K562 (cell line): ENCODE measurements around the gene KLRC3. TPM values are rescaled to one million over a fixed set of nuclear protein-coding genes. Genes with fewer than 3 reads are reported as not detected.

ENCODE experiments used
- ATAC-seq: fragments of 200-7000 bp; cut with Tn5 transposase; 3 replicates; pipeline ENCODE4 v1.9.1; 2020; ENCODE audit warnings: moderate library complexity
- BruUV-seq: library from RNA; stranded (reverse); fragments of 400-500 nt; replicated peaks from 2 replicates; lab custom pipeline; 2021; lab: Mats Ljungman, UMichigan
- CTCF ChIA-PET: fragments of 300-600 bp; formaldehyde crosslinking; extraction: SDS; loops from one replicate; lab custom pipeline; 2021; ENCODE audit warnings: low intra/inter-chr PET ratio; lab: Yijun Ruan, JAX
- POLR2A ChIA-PET: fragments of 300-600, 350-650 bp; sonication (Branson Sonifier 250); formaldehyde crosslinking; extraction: SDS; loops from one replicate; lab custom pipeline; 2021; ENCODE audit warnings: antibody characterized with exemption, inconsistent platforms; lab: Yijun Ruan, JAX
- DNase-seq, 4 experiments: peaks; one replicate each; pipeline versions ENCODE4 v3.0.0 to v3.0.0-alpha.2; 2011 to 2018; ENCODE audit warnings: low spot score in 3 of 4, mixed read lengths in 3 of 4; ENCODE audit errors: extremely low read depth in 1 of 4
- FAIRE-seq: peaks from 2 replicates; lab custom pipeline; 2011; peaks lifted over from hg19 to GRCh38; lab: Jason Lieb, UNC
- H2AFZ ChIP-seq: 2 replicates; pipeline ENCODE4 v1.6.0; 2011; ENCODE audit warnings: low read depth, low read length, control low read depth, inconsistent platforms
- H3K27ac ChIP-seq: fragments of 200-600 bp; 3 replicates; pipeline ENCODE4 v1.8.0; 2011; ENCODE audit warnings: low read depth, mild to moderate bottlenecking, control low read depth, inconsistent platforms, low read length, moderate library complexity, mixed read lengths; ENCODE audit errors: extremely low read depth
- H3K27me3 ChIP-seq, 2 experiments: fragments of 300-600 bp in 1 of 2; 2 replicates in 1 of 2; 3 replicates in 1 of 2; pipeline versions ENCODE4 v1.6.0 to v1.8.0; 2011; ENCODE audit warnings: inconsistent platforms in 2 of 2, low read length in 2 of 2, mild to moderate bottlenecking in 1 of 2, mixed read lengths in 1 of 2, moderate library complexity in 1 of 2; ENCODE audit not compliant: control insufficient read depth in 2 of 2, insufficient read depth in 2 of 2
- H3K36me3 ChIP-seq: fragments of 300-600 bp; 3 replicates; pipeline ENCODE4 v1.8.0; 2011; ENCODE audit warnings: mild to moderate bottlenecking, low read length, inconsistent platforms; ENCODE audit not compliant: control insufficient read depth, insufficient read depth
- H3K4me1 ChIP-seq, 2 experiments: fragments of 200-600 bp in 1 of 2; replicated peaks in 1 of 2; 2 replicates in 1 of 2; 3 replicates in 1 of 2; pipeline versions ENCODE4 v1.5.1 to v1.8.0; 2011; ENCODE audit warnings: inconsistent platforms in 2 of 2, low read length in 2 of 2, mild to moderate bottlenecking in 1 of 2, mixed read lengths in 1 of 2, moderate library complexity in 1 of 2; ENCODE audit not compliant: control insufficient read depth in 2 of 2, insufficient read depth in 2 of 2
- H3K4me2 ChIP-seq: 2 replicates; pipeline ENCODE4 v1.6.1; 2011; ENCODE audit warnings: low read length, control low read depth, inconsistent platforms, mixed read lengths; ENCODE audit not compliant: insufficient read depth
- H3K4me3 ChIP-seq: fragments of 200-600 bp; sonication (generic), shearing (Covaris generic); 2 replicates; pipeline ENCODE4 v1.5.1; 2016; ENCODE audit warnings: control low read depth, inconsistent platforms
- H3K79me2 ChIP-seq: fragments of 200-600 bp; 3 replicates; pipeline ENCODE4 v1.8.0; 2011; ENCODE audit warnings: low read length, inconsistent platforms; ENCODE audit not compliant: control insufficient read depth, insufficient read depth
- H3K9ac ChIP-seq, 2 experiments: 2 replicates each; pipeline versions ENCODE4 v1.6.0 to v1.6.1; 2011; ENCODE audit warnings: low read depth in 2 of 2, low read length in 2 of 2, control low read depth in 1 of 2, inconsistent platforms in 1 of 2, mild to moderate bottlenecking in 1 of 2, mixed read lengths in 1 of 2; ENCODE audit not compliant: insufficient read depth in 1 of 2
- H3K9me1 ChIP-seq: one replicate; pipeline ENCODE4 v1.6.0; 2011; ENCODE audit warnings: inconsistent platforms, mild to moderate bottlenecking, low read length, moderate library complexity; ENCODE audit not compliant: control insufficient read depth, insufficient read depth
- H3K9me3 ChIP-seq: replicated peaks from 2 replicates; pipeline ENCODE4 v1.5.1; 2011; ENCODE audit warnings: low read depth, low read length, inconsistent platforms; ENCODE audit not compliant: control insufficient read depth, insufficient read depth
- H4K20me1 ChIP-seq: replicated peaks from 2 replicates; pipeline ENCODE4 v1.6.1; 2011; ENCODE audit warnings: low read length, inconsistent platforms, mixed read lengths; ENCODE audit not compliant: control insufficient read depth, insufficient read depth
- DMBX1 ChIP-seq: fragments of 250-450 bp; sonication (Bioruptor Pico); IDR thresholded peaks from 2 replicates; pipeline ENCODE4 v1.8.0; 2022; ENCODE audit warnings: inconsistent platforms, mild to moderate bottlenecking, moderate library complexity, borderline replicate concordance
- E4F1 ChIP-seq: fragments of 250-450 bp; sonication (Bioruptor Pico); IDR thresholded peaks from 2 replicates; pipeline ENCODE4 v1.5.0; 2021; ENCODE audit warnings: mild to moderate bottlenecking, borderline replicate concordance
- ETV6 ChIP-seq, 3 experiments: fragments of 150-350 bp in 1 of 3; sonication (generic) in 1 of 3; formaldehyde crosslinking in 1 of 3; IDR thresholded peaks; 2 replicates each; pipeline versions ENCODE4 v1.6.1 to v1.8.0; 2014 to 2022; ENCODE audit warnings: borderline replicate concordance in 2 of 3, low read depth in 2 of 3, antibody characterized with exemption in 1 of 3, low read length in 1 of 3, mild to moderate bottlenecking in 1 of 3, missing genetic modification reagents in 1 of 3
- MEIS2 ChIP-seq: fragments of 450-650 bp; IDR thresholded peaks from 2 replicates; pipeline ENCODE4 v1.6.1; 2014; ENCODE audit warnings: mild to moderate bottlenecking; ENCODE audit not compliant: partially characterized antibody
- ZNF12 ChIP-seq: sonication (generic); formaldehyde crosslinking; IDR thresholded peaks from 2 replicates; pipeline ENCODE4 v1.4.0; 2020; ENCODE audit warnings: mild to moderate bottlenecking, missing genetic modification reagents
- ZNF143 ChIP-seq: sonication (generic); formaldehyde crosslinking; IDR thresholded peaks from 2 replicates; pipeline ENCODE4 v1.9.0; 2022; ENCODE audit warnings: mild to moderate bottlenecking, missing genetic modification reagents
- WGBS: fragments of 100-300 bp; shearing (Covaris generic); methylation state at CpG from one replicate; pipeline ENCODE4 v1.1.6; 2016; ENCODE audit warnings: low coverage, mixed read lengths; ENCODE audit not compliant: insufficient coverage; ENCODE audit errors: missing lambda C conversion rate; 5-methylcytosine and 5-hydroxymethylcytosine counted together
- in situ Hi-C: fragments of 300-500 bp; cut with MboI; formaldehyde crosslinking; loops from 4 replicates; pipeline ENCODE4 v1.15.0; 2018; ENCODE audit warnings: inconsistent platforms, mixed read lengths
- intact Hi-C: fragments of 100-400 bp; cut with micrococcal nuclease; formaldehyde crosslinking; loops from 2 replicates; pipeline ENCODE4 v1.14.2; 2022
- polyA plus RNA-seq, 8 experiments: library from polyadenylated mRNA; depleted of rRNA in 4 of 8; stranded (reverse) in 5 of 8; unstranded in 3 of 8; fragments of >200 nt; fragmentation: Nextera tagmentation in 2 of 8; fragmentation: Illumina TruSeq in 1 of 8; extraction: Ambion mirVana in 2 of 8; extraction: Trizol in 1 of 8; gene quantifications; 2 replicates each; pipeline versions ENCODE4 v1.2.1 to v1.2.3, GENCODE V29; 2011 to 2014; ENCODE audit warnings: inconsistent platforms in 1 of 8, missing spikeins in 1 of 8
- total RNA-seq, 7 experiments: library from RNA; depleted of rRNA in 6 of 7; stranded (reverse); fragments of >200 nt in 6 of 7; fragmentation: Illumina TruSeq in 2 of 7; extraction: Trizol in 2 of 7; gene quantifications; 2 replicates each; pipeline versions ENCODE4 v1.2.1 to v1.2.3, GENCODE V29; 2011 to 2021; ENCODE audit warnings: low replicate concordance in 1 of 7
- TF ChIP-seq, protein P1 (sequence below): IDR thresholded peaks from 3 replicates; pipeline ENCODE4 v1.6.1; 2011; ENCODE audit warnings: borderline replicate concordance, mild to moderate bottlenecking; ENCODE audit not compliant: insufficient read length, insufficient read depth
- TF ChIP-seq, protein P2 (sequence below): fragments of 450-650 bp; formaldehyde crosslinking; IDR thresholded peaks from 2 replicates; pipeline ENCODE4 v1.4.0; 2022; ENCODE audit warnings: mild to moderate bottlenecking, moderate library complexity

The KLRC3 gene
- total and polyA plus RNA-seq, 9 of the 15 experiments (the other 6 are each of a cell fraction or from before 2014, with no cell fraction given), result 0.09 to 0.32 (median 0.18) TPM; not detected in 5

DNA sequence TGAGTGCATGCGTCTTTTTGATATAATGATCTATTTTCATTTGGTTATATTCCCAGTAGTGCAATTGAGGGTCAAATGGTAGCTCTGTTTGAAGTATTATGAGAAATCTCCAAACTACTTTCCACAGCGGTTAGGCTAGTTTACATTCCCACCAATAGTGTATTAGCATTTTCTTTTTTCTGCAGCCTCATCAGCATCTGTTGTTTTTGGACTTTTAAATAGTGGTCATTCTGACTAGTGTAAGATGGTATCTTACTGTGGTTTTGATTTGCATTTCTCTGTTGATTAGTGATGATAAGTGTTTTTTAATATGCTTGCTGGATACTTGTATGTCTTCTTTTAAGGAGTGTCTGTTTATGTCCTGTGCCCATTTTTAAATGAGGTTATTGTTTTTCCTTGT is 36.5 kb upstream of the KLRC3 start:
- FAIRE-seq, result no peak
- H3K27me3 ChIP-seq, result no peaks in the 10 kb centered on the region
- no TSS peak for BruUV-seq
- H3K27ac ChIP-seq, result no peak overlapping the region
- H3K4me3 ChIP-seq, result no peak overlapping the region
- no peaks in the 10 kb centered on the region for H3K4me1 ChIP-seq
- TF ChIP-seq, protein P1, sequence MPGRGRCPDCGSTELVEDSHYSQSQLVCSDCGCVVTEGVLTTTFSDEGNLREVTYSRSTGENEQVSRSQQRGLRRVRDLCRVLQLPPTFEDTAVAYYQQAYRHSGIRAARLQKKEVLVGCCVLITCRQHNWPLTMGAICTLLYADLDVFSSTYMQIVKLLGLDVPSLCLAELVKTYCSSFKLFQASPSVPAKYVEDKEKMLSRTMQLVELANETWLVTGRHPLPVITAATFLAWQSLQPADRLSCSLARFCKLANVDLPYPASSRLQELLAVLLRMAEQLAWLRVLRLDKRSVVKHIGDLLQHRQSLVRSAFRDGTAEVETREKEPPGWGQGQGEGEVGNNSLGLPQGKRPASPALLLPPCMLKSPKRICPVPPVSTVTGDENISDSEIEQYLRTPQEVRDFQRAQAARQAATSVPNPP, result no peak
- TF ChIP-seq DMBX1 (no peak), ZNF12 (CRISPR knock-in tag) (no peak), E4F1 (CRISPR knock-in tag) (no peak), ZNF143 (CRISPR knock-in tag) (no peak), ETV6 (IDR thresholded peaks at IDR 0.05; ENCODE audit: borderline replicate concordance in 1 of 2, low read depth in 2 of 2, low read length in 1 of 2) (no peak), ETV6 (CRISPR knock-in tag; IDR thresholded peaks at IDR 0.05; ENCODE audit: borderline replicate concordance) (no peak), MEIS2 (no peak)
- TF ChIP-seq, protein P2, sequence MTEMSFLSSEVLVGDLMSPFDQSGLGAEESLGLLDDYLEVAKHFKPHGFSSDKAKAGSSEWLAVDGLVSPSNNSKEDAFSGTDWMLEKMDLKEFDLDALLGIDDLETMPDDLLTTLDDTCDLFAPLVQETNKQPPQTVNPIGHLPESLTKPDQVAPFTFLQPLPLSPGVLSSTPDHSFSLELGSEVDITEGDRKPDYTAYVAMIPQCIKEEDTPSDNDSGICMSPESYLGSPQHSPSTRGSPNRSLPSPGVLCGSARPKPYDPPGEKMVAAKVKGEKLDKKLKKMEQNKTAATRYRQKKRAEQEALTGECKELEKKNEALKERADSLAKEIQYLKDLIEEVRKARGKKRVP, result no peak
- H3K9me3 ChIP-seq, result no peaks in the 10 kb centered on the region; the same call in 1 of the 2 replicates
- no peak overlapping the region for H2AFZ ChIP-seq
- in situ Hi-C loops (loop anchor here (5.0 kb wide), 1 partner anchor 50 kb away; the partner anchor contains the start of gene KLRC4), intact Hi-C loops (no loop called here)
- no peaks in the 10 kb centered on the region for H4K20me1 ChIP-seq
- POLR2A ChIA-PET, result no interaction called here
- no peaks in the 10 kb centered on the region for H3K9me1 ChIP-seq
- no peaks in the 10 kb centered on the region for H3K36me3 ChIP-seq
- no peak for ATAC-seq
- no peaks in the 10 kb centered on the region for H3K79me2 ChIP-seq
- no peak overlapping the region for H3K4me2 ChIP-seq
- no peak overlapping the region for H3K9ac ChIP-seq
- WGBS, result 11% methylated on average over 2 of the region's 2 CpGs
- no peak for DNase-seq
- CTCF ChIA-PET, result no interaction called here
